Right hindlimb (tissue), 1 donor: ENCODE measurements around the gene CDCP1.

Source experiments
- DNase-seq: peaks from one replicate; pipeline ENCODE4 v3.0.0-alpha.2; 2018

The CDCP1 gene

DNA sequence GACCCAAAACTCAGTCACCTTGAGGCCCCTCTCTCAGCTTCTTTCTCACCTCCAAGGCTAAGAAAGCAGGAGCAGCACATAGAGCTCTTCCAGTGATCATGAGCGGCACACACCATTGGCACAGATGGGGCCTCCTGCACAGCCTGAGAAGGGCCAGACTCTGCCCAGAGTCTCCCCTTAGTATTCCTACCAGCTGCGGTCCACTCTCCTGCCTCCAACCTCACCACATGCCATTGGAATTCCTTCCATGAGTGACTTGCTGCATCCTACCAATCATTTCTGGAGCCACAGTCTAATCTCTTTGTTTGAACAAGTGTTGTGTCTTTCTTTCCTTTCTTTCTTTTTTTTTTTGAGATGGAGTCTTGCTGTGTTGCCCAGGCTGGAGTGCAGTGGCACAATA, 39.3 kb downstream of the CDCP1 start:
- DNase-seq = no peak

DNA sequence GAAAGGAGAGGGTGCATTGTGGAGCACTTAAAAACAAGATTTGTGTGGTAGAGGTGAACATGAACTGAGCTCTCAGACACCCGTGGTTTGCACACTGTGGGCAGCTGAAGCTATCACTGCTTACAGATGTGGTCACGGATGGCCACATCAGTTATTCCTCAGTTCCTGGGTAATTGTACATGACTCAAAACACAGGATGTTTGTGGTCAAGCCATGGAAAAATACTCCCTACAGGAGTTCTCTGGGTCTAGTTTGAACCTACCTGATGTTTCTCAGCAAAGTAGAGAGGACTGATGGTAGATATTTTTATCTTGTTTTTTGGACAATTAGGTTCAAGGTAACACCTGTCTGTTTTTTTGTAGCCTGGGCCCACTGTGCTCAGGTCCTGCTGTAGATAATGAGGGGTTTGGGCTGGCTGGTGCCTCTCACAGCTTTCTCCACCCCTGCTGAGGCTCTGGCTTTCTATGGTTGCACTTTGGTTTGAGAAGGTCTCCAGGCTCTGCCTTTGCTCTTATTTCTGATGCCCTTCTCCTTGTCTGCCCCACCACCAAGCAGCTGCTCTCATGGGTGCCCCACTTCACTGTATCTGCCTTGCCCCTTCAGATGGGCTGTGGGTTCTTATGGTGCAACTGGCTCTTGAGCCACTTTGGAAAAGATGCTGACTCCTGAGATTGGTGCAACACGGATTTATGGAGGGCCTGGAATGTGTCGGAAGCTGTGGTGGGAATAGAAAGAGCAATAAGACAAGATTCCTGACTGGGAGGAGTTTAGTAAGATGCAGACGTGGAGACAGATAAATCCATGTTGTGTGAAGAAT, 40.1 kb downstream of the CDCP1 start:
- DNase-seq = no peak

DNA sequence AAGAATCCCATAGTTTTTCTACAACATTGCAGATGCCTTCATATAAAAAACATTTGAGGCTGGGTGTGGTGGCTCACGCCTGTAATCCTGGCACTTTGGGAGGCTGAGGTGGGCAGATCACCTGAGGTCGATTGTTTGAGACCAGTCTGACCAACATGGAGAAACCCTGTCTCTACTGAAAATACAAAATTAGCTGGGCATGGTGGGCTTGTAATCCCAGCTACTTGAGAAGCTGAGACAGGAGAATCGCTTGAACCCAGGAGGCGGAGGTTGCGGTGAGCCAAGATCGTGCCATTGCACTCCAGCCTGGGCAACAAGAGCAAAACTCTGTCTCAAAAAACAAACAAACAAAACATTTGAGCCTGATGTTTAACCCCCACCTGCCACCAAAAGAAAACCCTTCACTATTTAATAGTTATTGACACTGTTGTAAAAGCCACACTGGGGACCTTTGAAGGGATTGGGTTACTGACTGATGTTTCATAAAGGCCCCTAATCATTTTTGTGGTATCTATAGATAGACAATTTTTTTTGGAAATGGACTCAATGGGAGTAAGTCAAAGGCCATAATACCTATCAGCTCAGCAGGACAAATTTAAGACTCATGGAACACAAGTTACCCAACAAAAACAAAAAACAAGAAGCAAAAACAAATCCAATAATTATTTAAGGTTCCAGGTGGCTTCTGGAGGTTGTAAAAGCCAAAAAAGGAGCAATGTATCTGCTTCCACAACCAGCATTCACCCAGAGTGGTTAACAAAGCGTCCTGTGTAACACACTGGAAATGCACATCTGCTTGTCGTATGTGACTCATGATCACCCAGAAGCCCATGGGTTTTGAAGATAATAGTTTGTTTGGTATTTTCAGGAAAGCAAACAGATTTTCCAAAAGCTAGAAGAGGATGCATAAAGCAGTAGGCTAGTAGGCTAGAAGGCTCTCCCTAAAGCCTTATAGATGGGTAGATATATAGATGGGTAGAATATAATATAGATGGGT, 41.2 kb downstream of the CDCP1 start:
- DNase-seq = no peak

DNA sequence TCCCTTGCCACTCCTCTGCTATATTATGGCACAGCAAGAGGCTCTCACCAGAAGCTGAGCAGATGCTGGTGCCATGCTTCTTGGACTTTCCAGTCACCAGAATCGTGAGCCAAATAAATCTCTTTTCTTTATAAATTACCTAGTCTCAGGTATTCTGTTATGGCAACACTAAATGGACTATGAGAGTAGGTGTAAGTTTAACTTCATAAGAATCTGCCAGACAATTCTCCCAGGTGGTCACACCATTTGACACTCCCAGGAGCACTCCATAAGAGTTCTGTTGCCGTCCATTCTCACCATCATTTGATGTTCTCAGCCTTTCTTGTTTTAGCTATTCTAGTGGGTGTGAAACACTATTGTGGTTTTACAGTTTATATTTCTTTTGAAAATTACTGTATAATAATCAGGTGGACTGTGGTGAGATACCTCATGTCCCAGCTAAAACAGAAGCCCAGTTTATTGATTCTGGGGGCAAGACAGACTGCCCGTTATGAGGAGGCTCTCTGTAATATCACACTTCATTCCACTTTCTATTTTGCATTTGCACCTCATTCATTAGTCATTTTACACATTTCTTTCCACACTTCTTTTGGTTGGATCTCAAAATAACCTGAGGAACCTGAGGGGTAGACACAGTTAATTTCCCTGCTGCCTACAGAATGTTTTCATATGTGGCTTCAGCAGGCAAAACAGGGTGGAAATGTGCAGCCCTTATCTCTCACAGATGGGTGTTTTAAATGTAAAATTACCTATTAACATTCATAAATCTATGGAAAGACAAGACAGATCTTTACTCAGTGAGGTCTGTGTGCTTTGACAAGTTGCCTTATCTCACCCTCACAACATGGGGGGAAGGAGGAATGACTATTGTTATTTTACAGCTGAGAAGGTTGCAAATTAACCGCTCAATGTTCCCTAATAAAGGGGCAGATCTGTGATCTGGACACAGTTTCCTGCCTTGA, 42.1 kb downstream of the CDCP1 start:
- DNase-seq = no peak

DNA sequence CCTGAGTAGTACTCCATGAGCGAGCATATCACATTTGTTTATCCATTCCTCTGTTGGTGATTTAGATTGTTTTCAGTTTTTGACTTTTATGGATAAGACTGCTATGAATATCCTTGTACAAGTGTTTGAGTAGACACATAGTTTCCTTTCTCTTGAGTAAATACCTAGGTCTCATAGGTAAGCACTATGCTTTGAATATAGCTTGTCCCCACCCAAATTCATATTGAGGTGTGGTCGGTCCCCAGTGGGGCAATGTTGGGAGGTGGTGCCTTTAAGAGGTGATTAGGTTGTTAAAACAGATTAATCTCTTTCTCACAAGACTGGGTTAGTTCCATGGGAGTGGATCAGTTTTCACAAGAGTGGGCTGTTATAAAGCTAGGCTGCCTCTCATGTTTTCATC, 42.8 kb downstream of the CDCP1 start:
- no peak for DNase-seq

DNA sequence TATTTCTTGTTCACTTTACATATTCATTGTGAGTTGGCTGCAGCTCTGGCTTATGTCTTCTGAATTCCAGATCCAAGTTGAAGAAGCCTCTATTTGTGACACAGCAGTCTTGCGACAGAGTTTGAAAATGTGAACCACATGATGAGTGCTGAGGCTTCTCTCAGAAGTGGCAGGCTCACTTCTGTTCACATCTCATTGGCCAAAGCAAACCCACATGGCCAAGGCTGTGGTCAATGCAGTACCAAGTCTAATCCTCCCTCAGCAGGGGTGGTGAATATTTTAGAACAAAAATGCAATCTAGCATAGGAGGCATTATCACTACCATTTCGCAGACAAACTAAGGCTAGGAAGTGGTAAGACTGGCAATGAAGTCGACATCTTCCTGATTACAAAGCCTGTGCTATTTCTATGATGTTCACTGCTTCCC, 45.2 kb downstream of the CDCP1 start:
- DNase-seq = no peak

DNA sequence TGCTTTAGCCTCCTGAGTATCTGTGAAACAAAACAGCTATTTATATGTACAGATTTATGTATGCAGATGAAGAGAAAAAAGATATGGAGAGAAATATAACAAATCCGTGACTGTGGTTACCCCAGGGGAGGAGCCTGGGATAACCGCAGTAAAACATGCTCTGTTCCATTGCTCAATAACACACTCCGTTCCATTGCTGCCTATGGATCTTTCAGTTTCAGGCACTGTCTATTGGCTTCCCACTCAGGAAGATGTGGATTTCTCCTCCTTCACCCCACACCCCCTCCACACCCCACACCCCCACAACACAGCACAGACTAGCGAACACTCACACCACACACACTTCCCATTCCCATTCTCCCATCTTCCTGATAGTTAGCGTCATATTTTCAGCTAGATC, 47.9 kb downstream of the CDCP1 start:
- no peak for DNase-seq

DNA sequence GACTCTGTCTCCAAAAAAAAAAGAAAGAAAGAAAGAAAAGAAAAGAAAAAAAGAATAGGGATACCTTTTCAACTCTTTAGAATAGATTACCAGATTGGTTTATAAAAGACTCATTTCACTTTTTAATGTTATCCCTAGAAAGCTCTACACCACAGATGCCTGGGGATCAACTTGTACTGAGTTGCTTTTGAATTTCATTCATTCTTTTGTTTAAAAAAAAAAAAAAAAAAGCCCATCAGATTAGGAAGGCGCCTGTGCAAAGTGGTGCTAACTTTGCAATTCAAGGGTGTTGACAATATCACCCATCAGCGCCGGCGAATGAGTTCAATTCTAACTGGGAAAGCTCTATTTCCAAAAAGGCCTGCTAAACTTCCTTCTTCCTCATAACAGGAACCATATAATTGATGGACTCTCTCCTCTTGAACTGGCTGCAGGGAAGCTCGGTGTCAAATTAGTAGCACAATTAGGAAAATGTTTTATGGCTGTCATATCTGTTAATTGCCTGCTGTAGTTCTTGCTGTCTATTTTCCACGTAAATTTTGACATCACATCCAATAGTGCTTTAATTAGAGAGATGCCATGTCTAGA, 48.8 kb downstream of the CDCP1 start:
- no peak for DNase-seq

DNA sequence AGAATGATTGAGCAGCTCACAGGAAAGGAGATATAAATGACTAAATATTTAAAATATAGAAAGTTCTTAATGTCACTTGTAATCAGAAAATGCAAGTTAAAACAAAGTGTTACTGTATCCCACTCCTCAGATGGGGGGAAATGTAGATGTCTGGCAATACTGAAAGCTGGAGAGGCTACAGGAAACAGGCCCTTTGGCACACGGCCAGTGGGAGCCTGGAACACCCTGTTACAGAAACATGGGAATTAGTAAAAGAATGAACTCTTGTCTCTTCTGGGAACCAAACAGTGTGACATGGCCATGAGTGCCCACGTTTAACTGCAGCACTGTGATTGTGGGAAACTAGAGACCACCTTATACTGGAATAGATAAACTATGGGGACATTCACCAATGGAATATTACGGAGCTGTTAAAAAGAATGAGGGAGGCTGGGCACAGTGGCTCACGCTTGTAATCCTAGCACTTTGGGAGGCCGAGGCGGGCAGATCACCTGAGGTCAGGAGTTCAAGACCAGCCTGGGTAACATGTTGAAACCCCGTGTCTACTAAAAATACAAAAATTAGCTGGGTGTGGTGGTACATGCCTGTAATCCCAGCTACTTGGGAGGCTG, 50.2 kb downstream of the CDCP1 start:
- DNase-seq = no peak

DNA sequence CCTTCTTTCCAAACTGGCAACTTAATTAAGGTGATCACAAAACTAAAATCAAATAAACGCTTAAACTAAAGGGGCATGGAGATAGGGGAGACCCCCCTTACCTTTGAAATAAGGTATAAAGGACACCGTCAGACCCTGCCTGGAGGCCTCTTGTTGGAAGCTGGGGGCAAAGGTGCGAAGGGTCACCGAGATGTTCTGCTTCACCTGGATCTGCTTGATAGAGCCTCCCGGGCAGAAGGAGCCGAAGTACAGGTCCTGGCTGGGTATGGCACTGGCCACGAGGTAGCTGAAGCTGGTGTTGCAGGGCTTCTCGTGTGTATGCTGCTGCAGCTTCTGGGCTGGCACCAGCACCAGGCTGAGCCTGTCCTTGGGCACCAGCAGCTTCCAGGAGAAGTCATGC, 53.0 kb downstream of the CDCP1 start:
- no peak for DNase-seq

DNA sequence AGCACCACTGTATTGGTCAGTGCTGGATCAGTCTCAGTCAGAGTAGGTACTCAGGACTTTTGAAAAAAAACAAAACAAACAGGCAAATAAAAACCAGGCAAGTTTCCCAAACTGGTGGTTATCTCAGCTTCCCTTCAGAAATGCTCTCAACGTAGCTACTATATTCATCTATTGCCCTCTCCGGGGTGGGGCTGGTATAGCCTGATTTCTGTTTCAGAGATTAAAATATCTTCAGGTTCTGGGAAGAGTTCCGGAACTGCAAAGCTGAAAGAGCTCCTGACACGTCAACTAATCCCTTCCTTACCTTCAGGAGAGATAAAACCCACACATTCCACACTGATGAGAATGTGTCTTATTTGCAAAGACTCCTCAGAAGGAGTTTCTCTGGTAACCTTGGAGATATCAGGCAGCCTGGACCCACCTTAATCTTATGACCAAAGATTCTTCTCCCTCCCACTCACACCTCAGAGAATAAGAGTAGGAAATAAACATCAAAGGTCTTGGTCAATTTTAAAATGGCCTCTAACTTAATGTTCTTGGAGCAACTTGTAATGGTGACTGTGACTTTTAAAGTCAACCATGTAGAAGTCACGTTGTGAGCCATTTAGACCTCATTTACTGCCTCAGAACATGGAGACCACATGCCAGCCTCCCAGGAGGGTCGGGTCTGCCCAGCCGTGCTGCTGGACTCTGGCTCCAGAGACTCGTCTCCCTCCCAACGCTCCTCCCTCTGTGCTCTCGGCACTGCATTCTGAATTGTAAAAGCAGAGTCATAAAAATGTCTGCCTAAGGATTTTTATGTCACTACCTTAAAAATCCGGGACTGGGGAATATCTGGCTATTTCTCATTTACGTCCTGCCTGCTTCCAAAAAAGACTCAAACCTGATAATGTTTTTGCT, 53.8 kb downstream of the CDCP1 start:
- no peak for DNase-seq

DNA sequence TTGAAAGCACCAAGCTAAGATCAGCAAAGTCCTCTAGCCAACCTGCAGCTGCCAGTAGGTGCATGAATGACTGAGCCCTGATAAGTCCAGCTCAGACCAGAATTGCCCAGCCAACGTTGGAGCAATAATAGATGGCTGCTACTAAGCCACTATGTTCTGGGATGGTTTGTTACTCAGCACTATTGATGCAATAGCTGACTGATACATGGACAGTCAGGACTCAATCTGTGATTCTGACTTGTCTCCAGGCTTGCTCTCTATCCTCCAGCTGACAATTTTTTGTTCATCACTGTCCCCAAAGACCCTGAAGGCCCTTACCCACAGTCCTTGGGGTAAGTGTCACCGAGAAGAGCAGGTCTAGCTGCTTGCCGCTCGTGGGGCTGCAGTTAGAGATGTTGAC, 55.3 kb downstream of the CDCP1 start:
- DNase-seq = no peak

DNA sequence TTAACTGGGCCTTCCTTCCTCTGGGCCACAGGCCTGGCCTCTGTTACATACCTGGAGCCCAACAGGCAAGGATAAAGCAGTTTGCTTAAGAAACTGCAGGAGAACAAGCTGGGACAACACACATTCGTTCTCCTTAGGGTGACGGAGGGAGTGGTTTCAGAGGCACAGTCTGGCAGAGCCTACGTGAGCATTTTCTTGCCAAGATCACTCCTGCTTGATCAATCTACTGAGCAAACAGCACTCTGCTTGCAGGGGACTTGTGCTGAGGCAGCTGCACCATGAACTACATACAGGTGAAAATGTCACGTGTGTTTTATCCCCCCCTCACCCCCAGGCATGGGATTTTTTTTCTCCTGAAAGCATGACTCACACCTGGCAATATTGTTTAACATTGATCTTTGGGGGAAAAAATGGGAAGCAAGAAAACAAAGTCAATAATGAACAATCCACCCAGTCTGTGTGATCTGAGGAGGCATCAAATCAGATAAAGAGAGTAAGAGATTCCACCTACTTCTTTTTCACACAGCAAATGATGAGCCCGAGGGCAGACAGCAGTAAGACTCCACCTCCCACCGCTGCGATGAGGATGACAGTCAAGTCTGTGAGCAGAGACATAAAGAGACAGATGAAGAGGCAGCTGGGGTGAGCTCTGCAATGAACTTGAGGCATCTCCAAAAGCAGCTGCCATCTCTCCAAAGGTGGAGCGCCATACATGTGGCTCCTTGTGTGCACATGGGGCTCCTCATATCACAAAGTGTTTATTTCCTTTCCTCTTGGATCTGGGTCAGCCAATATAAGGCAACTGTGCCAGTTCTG, 57.4 kb downstream of the CDCP1 start:
- no peak for DNase-seq

DNA sequence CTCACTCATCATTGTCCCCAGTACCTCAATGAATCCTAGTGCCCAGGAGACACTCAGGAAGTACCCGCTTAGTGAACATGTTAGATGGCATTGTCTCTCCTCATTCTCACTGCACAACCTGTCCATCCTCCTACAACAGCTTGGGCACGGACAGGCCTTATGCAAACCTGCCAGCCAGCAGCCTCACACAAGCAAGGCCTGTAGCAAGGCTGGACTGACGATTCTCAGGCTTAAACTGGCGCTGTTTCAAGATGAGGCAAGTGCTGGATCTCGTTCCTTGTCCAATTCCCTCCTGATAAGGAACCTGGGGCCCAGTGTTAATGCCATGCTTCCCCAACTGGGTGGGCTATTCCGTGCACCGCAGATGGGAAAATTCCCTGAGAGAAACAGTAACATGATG, 59.0 kb downstream of the CDCP1 start:
- DNase-seq = no peak

DNA sequence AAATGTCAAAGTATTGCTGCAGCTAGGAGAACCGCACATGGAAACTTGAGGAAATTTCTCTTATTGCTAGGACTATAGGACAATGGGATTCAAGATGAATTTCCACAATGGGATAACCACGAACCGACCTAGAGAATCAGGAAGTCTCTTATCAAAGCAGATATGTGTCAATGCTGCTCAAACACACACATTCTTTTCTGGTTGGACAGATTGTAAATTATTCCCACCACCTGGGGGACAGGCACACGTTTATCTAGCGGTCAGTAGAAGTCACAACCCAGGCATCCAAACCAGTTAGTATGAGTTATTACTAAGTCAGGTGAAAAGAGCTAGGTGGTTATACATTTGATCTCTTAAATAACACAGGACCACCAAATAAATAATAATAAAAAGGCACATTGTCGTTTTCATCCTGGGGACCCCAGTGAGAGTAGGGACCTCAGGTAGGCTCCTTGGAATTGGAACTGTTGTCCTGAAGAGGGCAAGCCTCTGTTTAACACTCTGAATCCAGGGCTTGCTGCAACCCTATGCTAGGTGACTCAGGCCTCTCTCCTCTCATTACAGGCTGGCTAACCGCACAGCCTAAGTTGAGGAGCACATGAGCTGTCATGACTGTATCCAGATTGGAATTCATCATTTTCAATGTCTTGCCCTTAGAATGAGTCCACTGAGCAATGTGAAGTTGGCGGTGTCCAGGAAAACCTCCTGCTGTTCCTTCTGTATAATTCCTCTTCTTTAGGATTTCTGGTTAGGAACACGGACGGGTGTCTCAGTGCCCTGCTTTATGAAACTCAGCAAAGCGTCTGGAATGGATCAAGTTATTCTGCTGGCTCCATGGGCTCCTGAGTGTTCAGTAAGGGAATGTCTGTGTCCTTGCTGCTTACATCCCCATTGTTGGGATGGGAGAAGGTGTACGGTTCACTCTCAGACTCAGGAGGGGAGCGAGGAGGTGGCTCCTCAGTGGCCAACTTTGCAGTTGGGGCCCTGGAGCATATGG, 61.1 kb downstream of the CDCP1 start:
- DNase-seq = no peak

DNA sequence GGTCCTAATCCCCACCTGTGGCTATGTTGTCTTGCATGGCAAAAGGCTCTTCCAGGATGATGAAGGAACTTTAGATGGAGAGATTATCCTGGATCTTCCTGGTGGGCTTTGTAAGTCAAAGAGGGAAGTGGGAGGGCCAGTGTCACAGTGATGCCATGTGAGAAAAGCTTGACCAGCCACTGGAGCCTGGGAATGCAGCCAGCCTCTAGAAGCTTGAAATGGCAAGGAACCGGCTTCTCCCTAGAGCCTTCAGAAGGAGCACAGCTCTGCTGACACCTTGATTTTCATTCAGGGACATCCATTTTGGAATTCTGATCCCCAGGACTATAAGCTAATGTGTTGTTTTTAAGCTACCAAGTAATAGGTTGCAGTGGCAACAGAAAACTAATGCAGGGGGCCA, 61.8 kb downstream of the CDCP1 start:
- no peak for DNase-seq

DNA sequence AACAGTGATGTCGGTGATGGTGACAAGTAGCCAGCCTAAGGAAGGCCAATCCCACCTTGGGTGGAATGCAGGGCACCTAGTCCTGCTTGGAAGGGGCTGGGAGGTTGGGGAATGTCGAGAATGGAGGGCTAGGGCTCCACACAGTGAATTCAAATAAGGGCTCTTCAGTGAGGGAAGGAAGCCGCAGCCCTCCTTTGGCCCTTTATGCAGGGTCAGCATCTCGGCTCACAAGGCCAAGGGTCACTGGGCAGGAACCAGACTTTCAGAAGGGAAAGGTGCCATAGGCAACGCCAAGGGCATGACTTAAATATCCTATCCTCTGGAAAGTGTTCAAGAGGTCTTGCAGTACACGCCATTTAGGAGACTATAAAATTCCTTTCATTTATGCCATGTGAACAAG, 63.2 kb downstream of the CDCP1 start:
- DNase-seq = no peak

DNA sequence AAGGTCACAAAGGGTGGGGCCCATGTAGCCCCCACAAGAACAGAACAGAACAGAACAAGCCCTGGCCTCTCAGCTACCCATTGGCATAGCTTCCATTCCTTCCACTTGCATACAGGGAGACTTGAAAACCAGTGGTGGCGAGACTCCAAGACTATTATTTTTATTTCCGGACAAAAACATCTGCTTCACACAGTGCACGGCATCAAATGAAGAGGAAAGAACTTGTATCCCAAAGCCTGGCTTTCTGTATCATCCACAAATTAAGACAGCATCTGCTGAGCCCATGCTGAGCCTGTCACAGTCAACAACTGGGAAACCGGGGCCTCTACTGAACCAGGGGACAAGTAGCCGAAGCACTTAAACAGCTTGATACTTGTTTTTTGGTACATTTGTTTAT, 64.0 kb downstream of the CDCP1 start:
- no peak for DNase-seq
